Stimulated activated CD4-positive, alpha-beta T cell treated with anti-CD3 and anti-CD28 coated beads, TNF-alpha, amount 100 ng/mL, for 4 hours (primary cell): Measurements from ENCODE around the gene IKZF2.

Source experiments
- DNase-seq, 3 experiments: peaks; one replicate each; pipeline ENCODE4 v3.0.0-alpha.2; 2020; ENCODE audit warnings: low read depth in 3 of 3

The IKZF2 gene

GRCh38 chr2:213101692-213102460, 49.5 kb downstream of the IKZF2 start:
- DNase-seq = no peak

GRCh38 chr2:213101109-213101508, 50.3 kb downstream of the IKZF2 start:
- no peak for DNase-seq

DNA sequence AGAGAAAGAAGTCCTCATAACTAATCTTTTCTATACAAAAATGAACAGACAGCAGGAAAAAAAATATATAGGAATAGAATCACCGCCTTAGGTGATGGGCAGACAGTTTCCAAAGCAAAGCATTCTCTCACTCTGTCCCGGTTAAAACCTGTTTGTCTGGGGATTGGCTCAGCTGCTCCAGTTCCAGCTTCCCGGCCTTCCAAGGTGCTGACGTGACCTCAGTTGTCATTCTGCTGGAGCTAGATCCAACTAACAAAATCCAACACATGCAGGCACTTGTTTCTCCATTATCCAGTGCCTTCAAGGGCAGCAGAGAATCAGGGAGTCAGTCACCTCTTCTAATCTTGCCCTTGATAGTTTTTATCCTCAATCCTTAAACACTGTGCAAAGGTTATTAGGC, 52.8 kb downstream of the IKZF2 start:
- DNase-seq = no peak

GRCh38 chr2:213091765-213092164, 59.6 kb downstream of the IKZF2 start:
- no peak for DNase-seq

GRCh38 chr2:213090772-213091171, 60.6 kb downstream of the IKZF2 start:
- no peak for DNase-seq

DNA sequence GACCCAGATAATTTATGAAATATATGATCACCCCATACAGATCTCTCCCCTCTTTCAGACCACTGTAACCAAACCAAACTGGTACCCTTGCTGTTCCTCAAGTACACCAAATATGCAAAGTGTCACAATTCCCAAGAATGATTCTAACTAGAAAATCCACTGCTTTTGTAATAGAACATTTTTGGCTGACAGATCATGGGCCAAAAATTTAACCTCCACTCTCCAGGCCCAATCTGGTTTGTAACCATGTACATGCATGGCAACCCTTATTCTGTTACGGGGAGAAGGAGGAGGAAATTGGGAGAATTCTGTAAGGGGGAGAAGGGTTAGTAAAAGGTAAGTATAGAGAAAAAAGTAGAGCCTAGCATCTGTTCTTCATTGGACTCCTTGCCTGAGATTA, 62.0 kb downstream of the IKZF2 start:
- DNase-seq = no peak

GRCh38 chr2:213087040-213087439, 64.4 kb downstream of the IKZF2 start:
- no peak for DNase-seq

DNA sequence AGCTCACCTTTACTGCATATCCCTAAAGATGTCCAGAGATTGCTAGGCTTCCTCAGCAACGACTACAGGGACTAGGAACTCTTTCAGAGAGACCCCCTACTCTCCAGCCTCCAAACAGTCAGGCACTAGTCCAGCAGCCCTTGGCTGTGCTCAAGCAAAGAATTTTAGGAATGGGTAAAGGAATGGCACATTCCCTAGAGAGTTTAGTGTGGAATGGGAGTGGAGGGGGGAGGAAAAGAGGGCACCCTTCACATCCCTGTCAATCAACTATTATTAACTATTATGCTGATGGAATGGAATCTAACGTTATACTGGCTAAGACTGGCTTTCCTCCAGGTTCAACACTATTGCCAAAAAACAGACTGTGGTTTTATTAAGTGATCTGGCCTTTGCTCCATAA, 64.8 kb downstream of the IKZF2 start:
- no peak for DNase-seq

- no peak for DNase-seq
Measured at GRCh38 chr2:213086050-213086449, 65.4 kb downstream of the IKZF2 start.

- no peak for DNase-seq
Measured at GRCh38 chr2:213085538-213085937, 65.9 kb downstream of the IKZF2 start.

DNA sequence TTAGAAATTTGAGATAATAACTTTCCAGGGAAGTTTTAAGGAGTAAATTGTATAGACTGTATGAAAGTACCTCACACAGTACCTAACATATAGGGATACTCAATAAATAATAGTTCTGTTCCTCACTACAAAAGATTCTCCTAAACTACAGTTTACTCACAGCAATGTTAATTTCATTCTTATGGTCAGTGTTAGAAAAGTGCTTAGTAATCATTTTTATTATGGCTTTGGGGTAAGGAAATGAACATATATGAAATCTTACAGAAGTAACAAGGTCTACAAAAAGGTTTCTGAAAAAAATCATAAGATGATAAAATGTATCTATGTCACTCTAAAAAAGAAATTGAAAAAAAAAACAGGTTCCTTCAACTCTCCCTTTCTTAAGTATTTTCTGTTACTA, 67.2 kb downstream of the IKZF2 start:
- no peak for DNase-seq

- DNase-seq = no peak
Measured at GRCh38 chr2:213080969-213081617, 70.3 kb downstream of the IKZF2 start.

DNA sequence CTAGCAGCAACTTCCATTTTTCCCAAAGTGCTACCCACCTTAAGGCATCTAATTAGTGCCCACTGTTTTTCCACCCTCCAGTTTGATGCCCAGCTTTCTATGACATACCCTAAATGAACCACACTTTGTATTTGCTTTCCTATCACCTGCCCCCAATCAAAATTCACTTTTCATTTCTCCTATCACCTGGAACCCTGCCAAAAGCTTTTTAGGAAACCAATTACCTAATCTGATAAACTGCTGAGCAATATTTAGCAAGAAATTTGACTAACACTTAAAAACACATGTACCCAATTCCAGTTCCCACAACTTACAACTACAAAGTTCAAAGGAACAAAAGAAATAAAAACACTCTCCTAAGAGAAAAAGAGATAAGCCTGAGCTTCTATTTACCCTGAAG, 71.7 kb downstream of the IKZF2 start:
- no peak for DNase-seq

DNA sequence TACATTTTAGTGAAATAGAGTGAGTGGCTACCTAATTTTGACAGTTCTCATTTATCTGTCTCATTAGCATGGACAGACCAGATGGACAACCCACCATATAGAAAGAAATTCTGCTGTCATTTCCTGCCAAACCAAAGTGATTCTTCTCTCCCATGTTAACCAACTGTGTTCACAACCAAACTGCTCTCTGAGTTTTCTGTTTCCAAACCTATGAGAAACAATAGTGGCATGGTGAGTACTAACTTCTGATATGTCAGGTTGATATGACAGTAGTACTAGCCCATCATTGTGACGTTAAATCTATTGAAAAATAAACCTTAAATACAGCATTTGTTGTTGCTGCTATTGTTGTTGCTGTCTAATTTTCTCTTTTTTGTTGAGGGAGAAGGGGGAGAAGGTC, 72.7 kb downstream of the IKZF2 start:
- no peak for DNase-seq

DNA sequence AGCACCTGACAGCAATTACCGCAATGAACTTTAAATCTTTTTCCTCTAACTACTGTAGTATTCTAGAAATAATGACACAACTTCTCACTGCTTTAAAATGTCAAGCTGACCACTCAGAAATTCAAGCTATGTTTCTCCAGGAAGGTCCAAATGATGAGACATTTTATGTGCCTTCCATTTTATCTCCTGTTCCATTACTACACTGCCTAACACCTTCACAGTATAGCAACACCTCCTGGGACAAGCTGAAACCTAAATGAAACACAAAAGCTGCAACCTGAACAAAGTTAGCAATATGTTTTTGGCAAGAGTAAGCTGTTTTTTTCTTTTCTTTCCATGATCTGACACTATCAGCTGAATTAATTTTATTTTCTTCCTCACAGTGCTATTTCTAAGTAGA, 81.9 kb downstream of the IKZF2 start:
- DNase-seq = no peak

GRCh38 chr2:213068676-213069359, 82.6 kb downstream of the IKZF2 start:
- no peak for DNase-seq

DNA sequence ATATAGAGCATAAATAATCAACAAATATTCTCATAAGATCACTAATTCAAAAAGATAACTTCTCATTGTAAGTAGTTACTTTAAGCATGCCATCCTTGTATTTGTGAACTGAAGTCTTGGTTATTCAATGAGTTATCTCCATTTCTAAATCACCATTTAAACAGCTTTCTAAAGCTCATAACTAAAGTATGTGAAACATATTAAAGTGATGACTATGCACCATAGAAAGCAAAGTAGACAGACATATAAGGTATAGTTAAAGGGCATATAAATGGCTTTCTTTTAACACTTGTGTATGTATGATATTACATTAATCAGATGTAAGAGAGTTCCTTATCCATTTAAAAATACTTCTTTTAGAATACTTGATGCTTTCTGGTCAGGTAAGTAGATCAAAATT, 83.5 kb downstream of the IKZF2 start:
- DNase-seq = no peak

GRCh38 chr2:213066443-213066743, 85.0 kb downstream of the IKZF2 start:
- no peak for DNase-seq

- no peak for DNase-seq
Measured at GRCh38 chr2:213065583-213066442, 85.6 kb downstream of the IKZF2 start.

GRCh38 chr2:213064099-213064498, 87.3 kb downstream of the IKZF2 start:
- no peak for DNase-seq

DNA sequence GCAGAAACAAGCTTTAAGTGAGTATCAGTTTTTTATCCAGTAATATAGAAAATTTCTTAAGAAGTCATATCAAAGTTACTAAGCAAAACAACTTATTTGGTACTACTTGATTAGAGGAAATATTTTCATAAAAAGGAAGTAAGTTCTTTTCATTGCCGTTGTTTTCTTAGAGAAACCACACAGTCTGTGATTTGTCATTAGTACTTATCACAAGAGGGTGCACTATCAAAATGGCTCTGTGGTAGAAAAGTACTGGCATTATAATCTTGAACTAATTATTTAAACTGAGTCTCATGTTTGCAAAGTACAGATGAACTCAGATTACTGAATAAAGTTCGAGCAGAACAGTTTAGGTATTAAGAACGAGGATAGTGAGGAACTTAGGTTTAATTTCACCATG, 93.4 kb downstream of the IKZF2 start:
- DNase-seq = no peak

GRCh38 chr2:213046431-213046830, 105.0 kb downstream of the IKZF2 start:
- DNase-seq = no peak
